GM06990 (cell line): ENCODE data around the gene PCBP4.
"Not testable (repeated sequence)": the region's sequence is repeated elsewhere in the genome, so short reads cannot be mapped to it uniquely, and the experiment has no call there.

Experiments
- DNase-seq: peaks from one replicate; pipeline ENCODE4 v3.0.0-alpha.2; 2011; ENCODE audit not compliant: insufficient read length; ENCODE audit errors: extremely low read depth
- H3K27me3 ChIP-seq: replicated peaks from 2 replicates; pipeline ENCODE4 v1.6.0; 2011; ENCODE audit warnings: low read length; ENCODE audit not compliant: control insufficient read depth, insufficient read depth
- H3K36me3 ChIP-seq: 2 replicates; pipeline ENCODE4 v1.5.1; 2011; ENCODE audit warnings: low read length; ENCODE audit not compliant: control insufficient read depth, insufficient read depth
- H3K4me3 ChIP-seq: replicated peaks from 2 replicates; pipeline ENCODE4 v1.5.1; 2011; ENCODE audit warnings: low read depth, mild to moderate bottlenecking, control low read depth, low read length
- CTCF ChIP-seq: IDR thresholded peaks from 2 replicates; pipeline ENCODE4 v1.5.1; 2011; ENCODE audit warnings: low read length, control low read depth, mild to moderate bottlenecking, inconsistent platforms; ENCODE audit not compliant: insufficient read depth, poor library complexity, severe bottlenecking

The PCBP4 gene

GRCh38 chr3:51930439-51930838 is 36.8 kb downstream of the PCBP4 start:
- H3K4me3 ChIP-seq, result no peak overlapping the region
- TF ChIP-seq CTCF, result no peak
- H3K36me3 ChIP-seq, result peaks cover 20% of the 10 kb centered on the region
- DNase-seq, result no peak
- H3K27me3 ChIP-seq, result no peaks in the 10 kb centered on the region

DNA sequence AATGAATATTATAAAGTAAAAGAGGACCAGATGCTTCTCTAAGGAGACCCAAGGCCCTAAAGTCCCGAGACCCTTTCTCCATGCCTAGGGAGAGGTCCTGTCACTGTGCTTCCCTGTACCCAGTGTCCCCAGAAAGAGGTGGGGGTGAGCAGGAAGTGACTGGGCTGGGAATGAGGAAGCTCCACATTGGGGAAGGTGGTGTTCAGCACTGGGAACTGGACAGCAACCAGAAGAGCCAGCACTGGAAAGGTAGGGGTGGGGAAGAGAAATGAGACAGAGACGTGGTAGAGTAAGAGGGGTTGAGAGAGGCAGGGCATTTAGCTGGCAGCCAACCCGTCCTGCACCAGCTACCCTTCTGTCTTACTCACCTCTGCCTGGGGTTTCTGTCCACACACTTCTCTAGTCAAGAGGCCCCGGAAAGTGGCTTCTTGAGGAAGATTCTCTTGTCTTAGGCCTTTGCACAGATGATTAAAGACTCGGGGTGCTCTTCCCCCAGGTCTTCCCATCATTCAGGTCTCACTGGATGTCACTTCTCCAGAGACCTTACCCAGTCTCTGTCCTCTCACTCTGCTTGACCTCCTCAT is 37.7 kb downstream of the PCBP4 start:
- Histone ChIP-seq H3K36me3 (peaks cover 17% of the 10 kb centered on the region), H3K27me3 (no peaks in the 10 kb centered on the region), H3K4me3 (no peak overlapping the region)
- TF ChIP-seq CTCF, result no peak
- no peak for DNase-seq

- peaks cover 13% of the 10 kb centered on the region for H3K36me3 ChIP-seq
- not testable (repeated sequence) for H3K4me3 ChIP-seq, H3K27me3 ChIP-seq, DNase-seq
Observed at GRCh38 chr3:51928981-51929380, 38.3 kb downstream of the PCBP4 start.

DNA sequence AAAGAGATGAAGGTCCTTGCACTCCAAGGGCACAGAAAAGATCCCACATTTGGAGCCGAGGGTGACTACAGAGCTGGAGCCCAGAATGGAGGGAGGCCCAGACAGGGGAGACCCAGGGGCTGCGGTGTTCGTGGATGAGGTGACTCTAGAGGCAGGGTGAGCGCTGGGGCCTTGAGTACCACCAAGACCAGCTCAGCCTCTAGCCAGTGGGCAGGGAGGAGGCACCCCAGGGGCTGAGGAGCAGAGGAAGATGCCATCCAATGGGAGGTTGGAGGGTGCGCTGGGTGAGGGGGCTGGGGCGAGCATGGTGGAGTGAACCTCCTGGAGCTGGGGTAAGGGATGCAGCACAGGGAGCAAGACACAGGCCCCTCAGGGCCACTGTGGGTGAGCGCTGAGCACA is 38.8 kb downstream of the PCBP4 start:
- TF ChIP-seq CTCF, result no peak
- Histone ChIP-seq H3K27me3 (no peaks in the 10 kb centered on the region), H3K36me3 (peaks cover 8% of the 10 kb centered on the region), H3K4me3 (no peak overlapping the region)
- DNase-seq, result no peak

DNA sequence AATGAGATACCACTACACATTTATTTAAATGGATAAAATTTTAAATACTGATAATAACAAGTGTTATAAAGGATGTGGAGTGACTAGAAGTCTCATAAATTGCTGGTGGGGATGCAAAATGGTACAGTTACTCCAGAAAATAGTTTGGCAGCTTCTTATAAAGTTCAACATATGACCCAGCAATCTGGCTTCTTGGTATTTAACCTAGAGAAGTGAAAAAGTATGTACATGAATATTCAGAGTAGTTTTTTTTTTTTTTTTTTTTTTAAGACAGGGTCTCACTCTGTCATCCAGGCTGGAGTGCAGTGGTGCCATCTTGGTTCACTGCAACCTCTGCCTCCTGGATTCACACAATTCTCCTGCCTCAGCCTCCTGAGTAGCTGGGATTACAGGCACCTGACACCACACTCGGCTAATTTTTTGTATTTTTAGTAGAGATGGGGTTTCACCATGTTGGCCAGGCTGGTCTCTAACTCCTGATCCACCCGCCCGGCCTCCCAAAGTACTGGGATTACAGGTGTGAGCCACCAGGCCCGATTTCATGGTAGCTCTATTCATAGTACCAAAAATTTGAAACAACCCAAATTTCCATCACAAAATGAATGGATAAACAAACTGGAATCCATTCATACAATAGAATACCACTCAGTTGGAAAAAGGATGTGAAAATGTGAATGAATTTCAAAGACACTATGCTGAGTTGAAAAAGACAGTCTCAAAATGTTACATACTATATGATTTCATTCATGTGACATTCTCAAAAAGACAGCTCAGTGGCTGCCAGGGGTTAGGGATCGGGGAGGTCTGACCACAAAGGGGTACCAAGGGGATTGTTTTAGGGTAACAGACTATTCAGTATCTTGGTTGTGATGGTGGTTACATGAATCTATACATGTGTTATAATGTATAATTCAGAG is 39.9 kb downstream of the PCBP4 start:
- Histone ChIP-seq H3K27me3 (no peaks in the 10 kb centered on the region), H3K36me3 (no peaks in the 10 kb centered on the region; the same call in 1 of the 2 replicates), H3K4me3 (no peak overlapping the region)
- DNase-seq, result no peak
- no peak for TF ChIP-seq CTCF

DNA sequence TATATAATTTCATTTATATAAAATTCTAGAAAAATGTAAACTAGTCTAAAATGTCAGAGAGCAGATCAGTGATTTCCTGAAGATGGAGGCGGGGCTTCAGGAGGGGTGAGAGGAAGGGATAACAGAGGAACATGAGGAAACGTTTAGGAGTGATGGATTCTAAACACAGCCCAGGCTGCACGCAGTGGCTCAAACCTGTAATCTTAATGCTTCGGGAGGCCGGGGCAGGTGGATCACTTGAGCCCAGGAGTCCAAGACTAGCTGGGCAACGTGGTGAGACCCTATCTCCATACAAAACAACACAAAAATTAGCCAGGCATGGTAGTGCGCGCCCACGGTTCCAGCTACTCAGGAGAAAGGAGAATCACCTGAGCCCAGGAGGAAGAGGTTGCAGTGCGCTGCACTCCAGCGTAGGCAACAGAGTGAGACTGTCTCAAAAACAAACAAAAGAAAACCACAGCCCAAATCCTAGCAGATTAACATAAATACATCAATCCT is 46.1 kb downstream of the PCBP4 start:
- TF ChIP-seq CTCF, result no peak
- Histone ChIP-seq H3K4me3 (no peak overlapping the region), H3K27me3 (no peaks in the 10 kb centered on the region), H3K36me3 (no peaks in the 10 kb centered on the region)
- DNase-seq, result no peak
